OCI-LY7 (cell line): ENCODE measurements around the gene ELMO1. TPM values are rescaled to one million over a fixed set of nuclear protein-coding genes. Genes with fewer than 3 reads are reported as not detected.

Experiments used
- BruUV-seq: library from RNA; stranded (reverse); fragments of 400-500 nt; replicated peaks from 2 replicates; lab custom pipeline; 2021; lab: Mats Ljungman, UMichigan
- CTCF ChIA-PET: fragments of 300-600 bp; sonication (Branson Sonifier 250); formaldehyde crosslinking; loops from one replicate; lab custom pipeline; 2022; ENCODE audit warnings: antibody characterized with exemption; ENCODE audit not compliant: unreplicated experiment; lab: Charles Lee
- POLR2A ChIA-PET: fragments of 300-600 bp; sonication (Branson Sonifier 250); formaldehyde crosslinking; loops from one replicate; lab custom pipeline; 2022; ENCODE audit warnings: antibody characterized with exemption; lab: Charles Lee
- DNase-seq: peaks from one replicate; pipeline ENCODE4 v3.0.0-alpha.2; 2015; ENCODE audit warnings: low spot score
- H2AFZ ChIP-seq: fragments of 200-600 bp; sonication (generic), shearing (Covaris generic); 2 replicates; pipeline ENCODE4 v1.6.1; 2014; ENCODE audit warnings: mild to moderate bottlenecking, antibody characterized with exemption, low read length, moderate library complexity
- H3K27ac ChIP-seq: fragments of 200-600 bp; sonication (generic); 2 replicates; pipeline ENCODE4 v1.5.1; 2014; ENCODE audit warnings: mixed run types, low read depth, mild to moderate bottlenecking, moderate library complexity, low read length, inconsistent platforms; ENCODE audit not compliant: poor library complexity, severe bottlenecking
- H3K36me3 ChIP-seq: fragments of 200-600 bp; sonication (generic); 2 replicates; pipeline ENCODE4 v1.6.1; 2014; ENCODE audit warnings: mild to moderate bottlenecking, antibody characterized with exemption, low read length, moderate library complexity, mixed read lengths; ENCODE audit not compliant: insufficient read depth
- H3K4me1 ChIP-seq: fragments of 200-600 bp; sonication (generic); 2 replicates; pipeline ENCODE4 v1.5.1; 2014; ENCODE audit warnings: mild to moderate bottlenecking, low read length; ENCODE audit not compliant: insufficient read depth, poor library complexity, severe bottlenecking
- H3K4me2 ChIP-seq: fragments of 200-600 bp; sonication (generic); 2 replicates; pipeline ENCODE4 v1.6.1; 2014; ENCODE audit warnings: mild to moderate bottlenecking, low read length
- H3K4me3 ChIP-seq: fragments of 200-600 bp; sonication (generic); 2 replicates; pipeline ENCODE4 v1.5.1; 2014; ENCODE audit warnings: mild to moderate bottlenecking, low read depth, low read length; ENCODE audit not compliant: poor library complexity, severe bottlenecking
- H3K79me2 ChIP-seq: fragments of 200-600 bp; sonication (generic); 2 replicates; pipeline ENCODE4 v1.6.1; 2016; ENCODE audit warnings: low read depth, mild to moderate bottlenecking, low read length, moderate library complexity, mixed read lengths; ENCODE audit not compliant: insufficient read depth
- H3K9me2 ChIP-seq: fragments of 200-600 bp; sonication (generic); 2 replicates; pipeline ENCODE4 v1.6.1; 2016; ENCODE audit warnings: mild to moderate bottlenecking, low read length, mixed read lengths; ENCODE audit not compliant: insufficient read depth
- H3K9me3 ChIP-seq: fragments of 200-600 bp; sonication (generic); 2 replicates; pipeline ENCODE4 v1.6.1; 2014; ENCODE audit warnings: mild to moderate bottlenecking, mixed run types, low read length, mixed read lengths
- H4K20me1 ChIP-seq: fragments of 200-600 bp; sonication (generic); 2 replicates; pipeline ENCODE4 v1.6.1; 2014; ENCODE audit warnings: mild to moderate bottlenecking, antibody characterized with exemption, low read length, moderate library complexity, mixed read lengths; ENCODE audit not compliant: insufficient read depth
- CTCF ChIP-seq: fragments of 200-600 bp; sonication (generic); conservative IDR thresholded peaks from 2 replicates; pipeline ENCODE4 v1.5.1; 2014; ENCODE audit warnings: mild to moderate bottlenecking, antibody characterized with exemption, low read length, moderate library complexity, mixed read lengths
- EZH2phosphoT487 ChIP-seq: fragments of 200-600 bp; sonication (generic); IDR thresholded peaks from 2 replicates; pipeline ENCODE4 v1.6.1; 2018; ENCODE audit warnings: low read depth, borderline replicate concordance, mild to moderate bottlenecking, mixed run types, antibody characterized with exemption, low read length, moderate library complexity, mixed read lengths
- intact Hi-C: fragments of 100-400 bp; cut with micrococcal nuclease; formaldehyde crosslinking; loops from one replicate; pipeline ENCODE4 v1.10.0; 2022; ENCODE audit not compliant: unreplicated experiment
- total RNA-seq, 2 experiments: library from RNA; depleted of rRNA in 1 of 2; stranded (reverse); fragments of >200 nt in 1 of 2; shearing (Covaris generic) in 1 of 2; gene quantifications; 2 replicates each; pipeline ENCODE4 v1.2.3, GENCODE V29; 2014 to 2022

ELMO1 gene
- total RNA-seq, 2 experiments from 2014 or later = 101 to 103 TPM

GRCh38 chr7:37048674-37049073 lies 400.0 kb downstream of the ELMO1 start:
- Histone ChIP-seq H3K9me3 (no peaks in the 10 kb centered on the region), H3K27ac (no peak overlapping the region), H4K20me1 (no peaks in the 10 kb centered on the region; the same call in 1 of the 2 replicates), H2AFZ (no peak overlapping the region), H3K36me3 (no peaks in the 10 kb centered on the region), H3K79me2 (no peaks in the 10 kb centered on the region), H3K4me3 (no peak overlapping the region), H3K4me2 (no peak overlapping the region), H3K9me2 (peaks cover 3% of the 10 kb centered on the region; the same call in 1 of the 2 replicates), H3K4me1 (no peaks in the 10 kb centered on the region)
- BruUV-seq = no TSS peak
- TF ChIP-seq EZH2phosphoT487 (no peak), CTCF (no peak)
- DNase-seq = no peak
- POLR2A ChIA-PET = interaction anchor here (0.7 kb wide), 1 partner anchor 194 kb away, joined by 4 read pairs; no protein-coding TSS in a partner anchor
- intact Hi-C loops = no loop called here
- CTCF ChIA-PET = no interaction called here

- Histone ChIP-seq H3K9me2 (peaks cover 3% of the 10 kb centered on the region; the same call in 1 of the 2 replicates), H3K36me3 (no peaks in the 10 kb centered on the region), H3K79me2 (no peaks in the 10 kb centered on the region), H3K4me3 (no peak overlapping the region), H3K9me3 (no peaks in the 10 kb centered on the region), H3K4me1 (no peaks in the 10 kb centered on the region), H4K20me1 (no peaks in the 10 kb centered on the region; the same call in 1 of the 2 replicates), H3K27ac (no peak overlapping the region), H3K4me2 (no peak overlapping the region), H2AFZ (no peak overlapping the region)
- ChIA-PET CTCF (no interaction called here), POLR2A (interaction anchor here (0.7 kb wide), 1 partner anchor 10 kb away, joined by 3 read pairs; no protein-coding TSS in a partner anchor)
- intact Hi-C loops = no loop called here
- no peak for DNase-seq
- TF ChIP-seq CTCF (no peak), EZH2phosphoT487 (no peak)
- no TSS peak for BruUV-seq
Observed at GRCh38 chr7:37047260-37047659, 401.4 kb downstream of the ELMO1 start.

GRCh38 chr7:37046531-37047079 lies 402.1 kb downstream of the ELMO1 start:
- no peak overlapping the region for H2AFZ ChIP-seq
- no peak overlapping the region for H3K27ac ChIP-seq
- no TSS peak for BruUV-seq
- TF ChIP-seq CTCF = no peak
- TF ChIP-seq EZH2phosphoT487 = no peak
- CTCF ChIA-PET = no interaction called here
- H3K4me1 ChIP-seq = no peaks in the 10 kb centered on the region
- H3K36me3 ChIP-seq = no peaks in the 10 kb centered on the region
- no peaks in the 10 kb centered on the region for H3K9me3 ChIP-seq
- POLR2A ChIA-PET = interaction anchor here (0.7 kb wide), 1 partner anchor 11 kb away, joined by 3 read pairs; no protein-coding TSS in a partner anchor
- H3K9me2 ChIP-seq = no peaks in the 10 kb centered on the region
- no peak overlapping the region for H3K4me2 ChIP-seq
- no peaks in the 10 kb centered on the region; the same call in 1 of the 2 replicates for H4K20me1 ChIP-seq
- intact Hi-C loops = no loop called here
- H3K4me3 ChIP-seq = no peak overlapping the region
- DNase-seq = no peak
- H3K79me2 ChIP-seq = no peaks in the 10 kb centered on the region
